Measurements from ENCODE around the gene FOXC2.

Gene FOXC2

GRCh38 chr16:86618431-86619238 is 52.0 kb downstream of the FOXC2 start:
- no peak for DNase-seq (ENCODE audit: low read depth)
